Amygdala (tissue), 56 donors: ENCODE measurements around the gene PCDHGC3.

Source experiments
- DNase-seq, 56 donors: peaks; one replicate each; lab custom pipeline; 2025; lab: John Stamatoyannopoulos, UW

PCDHGC3 gene

GRCh38 chr5:141518618-141519015 is 42.9 kb downstream of the PCDHGC3 start:
- DNase-seq: no peak

GRCh38 chr5:141519605-141520565 is 44.1 kb downstream of the PCDHGC3 start:
- no peak for DNase-seq

GRCh38 chr5:141521244-141521781 is 45.5 kb downstream of the PCDHGC3 start:
- DNase-seq: peak in 29 of 56 donors; percentile 16 to 80 (median 50)

- no peak for DNase-seq
Measured at GRCh38 chr5:141522301-141522700, 46.5 kb downstream of the PCDHGC3 start.

GRCh38 chr5:141523991-141524390 is 48.2 kb downstream of the PCDHGC3 start:
- no peak for DNase-seq

GRCh38 chr5:141524604-141525597 is 49.1 kb downstream of the PCDHGC3 start:
- DNase-seq: peak in 52 of 56 donors; percentile 36 to 89 (median 72)

- DNase-seq: no peak
Measured at GRCh38 chr5:141525653-141526052, 49.9 kb downstream of the PCDHGC3 start.

GRCh38 chr5:141527426-141527825 is 51.7 kb downstream of the PCDHGC3 start:
- DNase-seq: no peak
